Measurements from ENCODE around the gene GMDS. TPM values are rescaled to one million over a fixed set of nuclear protein-coding genes. Genes with fewer than 3 reads are reported as not detected.

GMDS gene
- total and polyA plus RNA-seq, 2 experiments from 2014 or later: 30.1 to 36.5 TPM

DNA sequence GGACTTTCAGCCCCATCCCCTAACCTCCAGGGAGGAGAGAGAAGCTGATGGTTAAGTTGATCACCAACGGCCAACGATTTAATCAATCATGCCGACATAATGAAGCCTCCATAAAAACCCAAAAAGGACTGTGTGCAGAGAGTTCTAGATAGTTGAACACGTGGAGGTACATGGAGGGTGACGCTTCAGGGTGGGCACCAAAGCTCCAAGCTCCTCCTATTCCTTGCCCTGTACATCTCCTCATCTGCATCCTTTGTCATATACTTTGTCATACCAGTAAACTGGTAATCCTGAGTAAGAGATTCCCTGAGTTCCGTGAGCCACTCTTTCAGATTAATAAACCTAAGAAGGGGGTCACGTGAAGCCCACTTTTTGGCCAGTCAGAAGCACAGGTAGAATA, 3.7 kb upstream of the GMDS start:
- no peak overlapping the region for H3K4me3 Mint-ChIP-seq
- no peaks in the 10 kb centered on the region for H3K9me3 Mint-ChIP-seq
- H2AFZ ChIP-seq: no peak overlapping the region
- no peak overlapping the region for H3K4me2 ChIP-seq
- DNase-seq (ENCODE audit: low spot score): no peak
- ATAC-seq: no peak
- H3K27ac ChIP-seq (ENCODE audit: low read depth): no peak overlapping the region
- TF ChIP-seq CREB1 (CRISPR knock-in tag; IDR thresholded peaks at IDR 0.05; ENCODE audit: low read depth): no peak
- peaks cover 14% of the 10 kb centered on the region for H3K4me1 Mint-ChIP-seq
- H3K36me3 ChIP-seq (ENCODE audit: insufficient read depth): no peaks in the 10 kb centered on the region; the same call in 1 of the 2 replicates
- H3K4me1 ChIP-seq (ENCODE audit: insufficient read depth): peaks cover 13% of the 10 kb centered on the region
- peaks cover 4% of the 10 kb centered on the region for H3K27me3 Mint-ChIP-seq (ENCODE audit: insufficient read depth, low read depth, poor library complexity)
- H3K4me3 ChIP-seq: no peak overlapping the region
- H3K27ac Mint-ChIP-seq: no peak overlapping the region
- H4K20me1 ChIP-seq (replicated peaks; ENCODE audit: insufficient read depth): peaks cover 2% of the 10 kb centered on the region; the same call in 1 of the 2 replicates
- peaks cover 8% of the 10 kb centered on the region for H3K79me2 ChIP-seq (replicated peaks; ENCODE audit: insufficient read depth)
- H3K27me3 ChIP-seq (ENCODE audit: insufficient read depth): peaks cover 2% of the 10 kb centered on the region; the same call in 1 of the 2 replicates
- H3F3A ChIP-seq (replicated peaks; ENCODE audit: low read depth): no peaks in the 10 kb centered on the region
- H3K36me3 Mint-ChIP-seq (ENCODE audit: low read depth): peaks cover 2% of the 10 kb centered on the region; the same call in 2 of the 3 replicates
- no peaks in the 10 kb centered on the region for H3K9me2 ChIP-seq (ENCODE audit: insufficient read depth)

DNA sequence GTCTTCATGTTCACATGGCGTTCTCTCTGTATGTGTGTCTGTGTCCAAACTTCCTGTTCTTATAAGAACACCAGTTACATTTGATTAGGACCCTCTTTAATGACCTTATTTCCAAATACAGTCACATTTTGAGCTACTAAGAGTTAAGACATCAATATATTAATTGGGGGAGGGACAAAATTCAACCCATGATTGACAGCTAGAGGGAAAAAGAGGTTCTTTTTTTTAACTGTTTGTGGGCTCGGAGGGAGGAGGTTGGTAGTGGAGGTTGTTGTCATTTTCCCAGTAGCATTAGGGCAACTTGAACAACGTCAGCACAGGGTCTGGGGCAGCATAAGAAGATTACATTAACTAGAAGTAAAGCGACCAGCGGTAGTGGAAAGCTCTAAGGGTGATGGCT, 2.3 kb upstream of the GMDS start:
- H3F3A ChIP-seq (replicated peaks; ENCODE audit: low read depth): no peaks in the 10 kb centered on the region
- H3K27ac ChIP-seq (ENCODE audit: low read depth): no peak overlapping the region
- no peak overlapping the region for H2AFZ ChIP-seq
- ATAC-seq: no peak
- H3K27ac Mint-ChIP-seq: no peak overlapping the region
- no peaks in the 10 kb centered on the region for H3K9me3 Mint-ChIP-seq
- no peaks in the 10 kb centered on the region for H3K36me3 Mint-ChIP-seq (ENCODE audit: low read depth)
- TF ChIP-seq POLR2AphosphoS5 (IDR thresholded peaks at IDR 0.05; ENCODE audit: low read depth) (no peak), EZH2 (IDR thresholded peaks at IDR 0.05; ENCODE audit: low read depth, unreplicated experiment) (no peak), EZH2phosphoT487 (IDR thresholded peaks at IDR 0.05; ENCODE audit: unreplicated experiment) (no peak)
- no peak overlapping the region for H3K4me3 Mint-ChIP-seq
- H3K4me3 ChIP-seq: no peak overlapping the region
- peaks cover 27% of the 10 kb centered on the region for H3K4me1 ChIP-seq (ENCODE audit: insufficient read depth)
- H3K36me3 ChIP-seq (ENCODE audit: insufficient read depth): no peaks in the 10 kb centered on the region; the same call in 1 of the 2 replicates
- no peak for DNase-seq (ENCODE audit: low spot score)
- peaks cover 24% of the 10 kb centered on the region for H3K4me1 Mint-ChIP-seq
- peaks cover 4% of the 10 kb centered on the region for H3K27me3 Mint-ChIP-seq (ENCODE audit: insufficient read depth, low read depth, poor library complexity)
- peaks cover 23% of the 10 kb centered on the region for H3K79me2 ChIP-seq (replicated peaks; ENCODE audit: insufficient read depth)
- H3K27me3 ChIP-seq (ENCODE audit: insufficient read depth): peaks cover 4% of the 10 kb centered on the region; the same call in 1 of the 2 replicates
- H3K9me2 ChIP-seq (ENCODE audit: insufficient read depth): no peaks in the 10 kb centered on the region
- H4K20me1 ChIP-seq (replicated peaks; ENCODE audit: insufficient read depth): peaks cover 4% of the 10 kb centered on the region; the same call in 1 of the 2 replicates
- H3K4me2 ChIP-seq: no peak overlapping the region

DNA sequence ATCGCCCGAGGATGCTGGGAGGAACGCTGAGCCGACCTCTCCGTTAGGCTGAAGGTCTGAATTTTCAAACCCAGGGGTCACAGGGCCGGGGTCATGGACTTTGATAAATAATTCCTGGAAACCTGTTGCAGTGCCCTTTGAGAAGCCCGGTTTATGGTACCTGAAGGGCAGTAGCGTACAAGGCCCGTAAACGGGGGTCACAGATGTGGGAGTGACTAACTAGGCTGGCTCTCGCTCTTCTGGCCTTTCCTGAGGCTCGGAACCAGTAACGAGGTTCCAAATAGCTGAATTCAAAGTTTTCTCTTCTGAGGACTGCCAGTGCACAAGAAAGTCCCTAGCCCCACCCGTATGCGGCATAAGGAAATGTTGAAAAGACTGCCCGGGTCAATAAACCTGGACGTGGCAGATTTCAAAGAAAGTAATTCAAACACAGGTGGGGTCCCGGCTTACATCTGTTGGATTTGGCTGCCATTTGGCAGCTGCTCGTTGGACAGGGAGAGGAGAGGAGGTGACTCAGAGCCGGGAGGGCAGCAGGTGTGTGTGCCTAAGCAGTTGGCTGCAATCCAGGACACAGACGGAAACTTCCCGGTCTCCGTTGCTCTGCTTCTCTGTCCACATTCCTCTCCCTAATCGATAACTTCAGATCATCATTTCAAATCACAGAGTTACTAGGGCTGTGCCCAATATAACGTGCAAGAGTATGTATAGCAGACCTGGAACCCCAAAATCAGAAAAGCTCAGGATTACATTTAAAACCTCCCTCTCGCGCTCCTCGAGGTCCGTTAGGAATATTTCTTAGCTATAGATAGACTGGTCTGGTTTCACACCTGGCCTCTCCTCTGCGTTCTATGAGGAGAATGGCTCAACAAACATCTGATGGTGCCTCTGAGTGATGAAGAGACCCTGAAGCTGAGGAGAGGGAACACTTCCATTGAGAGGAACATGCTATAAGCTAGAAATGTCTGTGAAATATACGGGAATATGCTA, 765 bp upstream of the GMDS start:
- Histone ChIP-seq H3K4me3 (peak overlapping the region; percentile 91), H3K27ac (ENCODE audit: low read depth) (peak overlapping the region; percentile 86), H3K36me3 (ENCODE audit: insufficient read depth) (no peaks in the 10 kb centered on the region), H3K4me1 (ENCODE audit: insufficient read depth) (peaks cover 39% of the 10 kb centered on the region), H3F3A (replicated peaks; ENCODE audit: low read depth) (no peaks in the 10 kb centered on the region), H4K20me1 (replicated peaks; ENCODE audit: insufficient read depth) (peaks cover 4% of the 10 kb centered on the region; the same call in 1 of the 2 replicates), H3K79me2 (replicated peaks; ENCODE audit: insufficient read depth) (peaks cover 35% of the 10 kb centered on the region), H3K27me3 (ENCODE audit: insufficient read depth) (peaks cover 4% of the 10 kb centered on the region; the same call in 1 of the 2 replicates), H3K9me2 (ENCODE audit: insufficient read depth) (no peaks in the 10 kb centered on the region), H3K4me2 (peak overlapping the region; percentile 96), H2AFZ (peak overlapping the region; percentile 99)
- peak overlapping the region; percentile 88 for H3K4me3 Mint-ChIP-seq
- H3K27me3 Mint-ChIP-seq (ENCODE audit: insufficient read depth, low read depth, poor library complexity): peaks cover 4% of the 10 kb centered on the region
- no peaks in the 10 kb centered on the region for H3K9me3 Mint-ChIP-seq
- DNase-seq (ENCODE audit: low spot score) (peak; percentile 66), ATAC-seq (peak; percentile 19)
- H3K27ac Mint-ChIP-seq: peak overlapping the region; percentile 82
- peaks cover 39% of the 10 kb centered on the region for H3K4me1 Mint-ChIP-seq
- no peaks in the 10 kb centered on the region for H3K36me3 Mint-ChIP-seq (ENCODE audit: low read depth)
- TF ChIP-seq, protein P1, sequence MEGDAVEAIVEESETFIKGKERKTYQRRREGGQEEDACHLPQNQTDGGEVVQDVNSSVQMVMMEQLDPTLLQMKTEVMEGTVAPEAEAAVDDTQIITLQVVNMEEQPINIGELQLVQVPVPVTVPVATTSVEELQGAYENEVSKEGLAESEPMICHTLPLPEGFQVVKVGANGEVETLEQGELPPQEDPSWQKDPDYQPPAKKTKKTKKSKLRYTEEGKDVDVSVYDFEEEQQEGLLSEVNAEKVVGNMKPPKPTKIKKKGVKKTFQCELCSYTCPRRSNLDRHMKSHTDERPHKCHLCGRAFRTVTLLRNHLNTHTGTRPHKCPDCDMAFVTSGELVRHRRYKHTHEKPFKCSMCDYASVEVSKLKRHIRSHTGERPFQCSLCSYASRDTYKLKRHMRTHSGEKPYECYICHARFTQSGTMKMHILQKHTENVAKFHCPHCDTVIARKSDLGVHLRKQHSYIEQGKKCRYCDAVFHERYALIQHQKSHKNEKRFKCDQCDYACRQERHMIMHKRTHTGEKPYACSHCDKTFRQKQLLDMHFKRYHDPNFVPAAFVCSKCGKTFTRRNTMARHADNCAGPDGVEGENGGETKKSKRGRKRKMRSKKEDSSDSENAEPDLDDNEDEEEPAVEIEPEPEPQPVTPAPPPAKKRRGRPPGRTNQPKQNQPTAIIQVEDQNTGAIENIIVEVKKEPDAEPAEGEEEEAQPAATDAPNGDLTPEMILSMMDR (conservative IDR thresholded peaks at IDR 0.05; ENCODE audit: low read depth in 2 of 2): no peak
- TF ChIP-seq CREB1 (CRISPR knock-in tag; IDR thresholded peaks at IDR 0.05; ENCODE audit: low read depth): no peak
- no peak for TF ChIP-seq NANOG (IDR thresholded peaks at IDR 0.05; ENCODE audit: borderline replicate concordance)
- TF ChIP-seq POLR2AphosphoS5 (IDR thresholded peaks at IDR 0.05; ENCODE audit: low read depth): no peak
- TF ChIP-seq, protein P2, sequence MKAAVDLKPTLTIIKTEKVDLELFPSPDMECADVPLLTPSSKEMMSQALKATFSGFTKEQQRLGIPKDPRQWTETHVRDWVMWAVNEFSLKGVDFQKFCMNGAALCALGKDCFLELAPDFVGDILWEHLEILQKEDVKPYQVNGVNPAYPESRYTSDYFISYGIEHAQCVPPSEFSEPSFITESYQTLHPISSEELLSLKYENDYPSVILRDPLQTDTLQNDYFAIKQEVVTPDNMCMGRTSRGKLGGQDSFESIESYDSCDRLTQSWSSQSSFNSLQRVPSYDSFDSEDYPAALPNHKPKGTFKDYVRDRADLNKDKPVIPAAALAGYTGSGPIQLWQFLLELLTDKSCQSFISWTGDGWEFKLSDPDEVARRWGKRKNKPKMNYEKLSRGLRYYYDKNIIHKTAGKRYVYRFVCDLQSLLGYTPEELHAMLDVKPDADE (IDR thresholded peaks at IDR 0.05): no peak
- no peak for TF ChIP-seq EZH2 (IDR thresholded peaks at IDR 0.05; ENCODE audit: low read depth, unreplicated experiment)
